GM18519 (cell line): ENCODE data around the gene CARMIL1.

Experiments used
- ATAC-seq: cut with Tn5 transposase; IDR thresholded peaks from one replicate; pipeline ENCODE4 v1.9.1; 2021; ENCODE audit warnings: mild to moderate bottlenecking, moderate library complexity; ENCODE audit not compliant: unreplicated experiment, low FRiP score

Gene CARMIL1

GRCh38 chr6:25462235-25462897 is 183.2 kb downstream of the CARMIL1 start:
- no peak for ATAC-seq

- no peak for ATAC-seq
Measured at GRCh38 chr6:25463441-25463840, 184.3 kb downstream of the CARMIL1 start.

- no peak for ATAC-seq
Measured at GRCh38 chr6:25464225-25464624, 185.1 kb downstream of the CARMIL1 start.

GRCh38 chr6:25465941-25466340 is 186.8 kb downstream of the CARMIL1 start:
- no peak for ATAC-seq

GRCh38 chr6:25468881-25469280 is 189.7 kb downstream of the CARMIL1 start:
- ATAC-seq = no peak

- no peak for ATAC-seq
Measured at GRCh38 chr6:25469797-25470388, 190.7 kb downstream of the CARMIL1 start.

GRCh38 chr6:25472306-25472705 is 193.1 kb downstream of the CARMIL1 start:
- no peak for ATAC-seq

GRCh38 chr6:25472906-25473305 is 193.7 kb downstream of the CARMIL1 start:
- no peak for ATAC-seq

- ATAC-seq = no peak
Measured at GRCh38 chr6:25473447-25473846, 194.3 kb downstream of the CARMIL1 start.

- ATAC-seq = no peak
Measured at GRCh38 chr6:25476126-25476525, 197.0 kb downstream of the CARMIL1 start.

- no peak for ATAC-seq
Measured at GRCh38 chr6:25477006-25477590, 197.9 kb downstream of the CARMIL1 start.

- ATAC-seq = no peak
Measured at GRCh38 chr6:25478973-25479372, 199.8 kb downstream of the CARMIL1 start.

GRCh38 chr6:25481267-25481666 is 202.1 kb downstream of the CARMIL1 start:
- ATAC-seq = no peak

- no peak for ATAC-seq
Measured at GRCh38 chr6:25482996-25483395, 203.8 kb downstream of the CARMIL1 start.

- ATAC-seq = no peak
Measured at GRCh38 chr6:25483943-25484342, 204.8 kb downstream of the CARMIL1 start.

GRCh38 chr6:25484900-25485299 is 205.7 kb downstream of the CARMIL1 start:
- ATAC-seq = no peak

GRCh38 chr6:25485821-25486534 is 206.8 kb downstream of the CARMIL1 start:
- ATAC-seq = no peak

- no peak for ATAC-seq
Measured at GRCh38 chr6:25486550-25486949, 207.4 kb downstream of the CARMIL1 start.

- no peak for ATAC-seq
Measured at GRCh38 chr6:25487012-25487411, 207.8 kb downstream of the CARMIL1 start.

- ATAC-seq = no peak
Measured at GRCh38 chr6:25488156-25488555, 209.0 kb downstream of the CARMIL1 start.

- no peak for ATAC-seq
Measured at GRCh38 chr6:25489399-25489798, 210.2 kb downstream of the CARMIL1 start.
